Measurements from ENCODE around the gene POMGNT2.

DNA sequence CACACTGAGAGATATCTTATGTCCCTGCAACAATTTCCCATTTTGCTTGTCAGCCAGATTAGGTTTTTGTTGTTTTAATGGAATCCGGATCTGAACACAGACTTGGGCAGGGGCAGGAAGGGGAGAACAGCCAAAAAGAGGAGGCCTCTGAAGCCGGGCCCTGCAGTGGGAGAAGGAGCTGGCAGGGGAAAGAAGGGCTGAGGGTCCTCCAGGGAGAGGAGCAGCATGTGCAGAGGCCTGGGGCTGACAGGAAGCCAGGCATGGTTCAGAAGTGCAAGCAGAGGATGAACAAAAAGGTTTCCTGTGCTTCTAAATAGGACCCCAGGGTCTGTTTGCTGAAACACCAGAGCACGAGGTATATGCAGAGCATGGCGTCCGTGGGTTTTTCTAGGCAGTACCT lies 49.1 kb upstream of the POMGNT2 start:
- TF ChIP-seq, protein P1, sequence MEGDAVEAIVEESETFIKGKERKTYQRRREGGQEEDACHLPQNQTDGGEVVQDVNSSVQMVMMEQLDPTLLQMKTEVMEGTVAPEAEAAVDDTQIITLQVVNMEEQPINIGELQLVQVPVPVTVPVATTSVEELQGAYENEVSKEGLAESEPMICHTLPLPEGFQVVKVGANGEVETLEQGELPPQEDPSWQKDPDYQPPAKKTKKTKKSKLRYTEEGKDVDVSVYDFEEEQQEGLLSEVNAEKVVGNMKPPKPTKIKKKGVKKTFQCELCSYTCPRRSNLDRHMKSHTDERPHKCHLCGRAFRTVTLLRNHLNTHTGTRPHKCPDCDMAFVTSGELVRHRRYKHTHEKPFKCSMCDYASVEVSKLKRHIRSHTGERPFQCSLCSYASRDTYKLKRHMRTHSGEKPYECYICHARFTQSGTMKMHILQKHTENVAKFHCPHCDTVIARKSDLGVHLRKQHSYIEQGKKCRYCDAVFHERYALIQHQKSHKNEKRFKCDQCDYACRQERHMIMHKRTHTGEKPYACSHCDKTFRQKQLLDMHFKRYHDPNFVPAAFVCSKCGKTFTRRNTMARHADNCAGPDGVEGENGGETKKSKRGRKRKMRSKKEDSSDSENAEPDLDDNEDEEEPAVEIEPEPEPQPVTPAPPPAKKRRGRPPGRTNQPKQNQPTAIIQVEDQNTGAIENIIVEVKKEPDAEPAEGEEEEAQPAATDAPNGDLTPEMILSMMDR (conservative IDR thresholded peaks at IDR 0.05; ENCODE audit: low read depth, low read length), result no peak
- TF ChIP-seq EZH2phosphoT487 (IDR thresholded peaks at IDR 0.05; ENCODE audit: borderline replicate concordance, low read length), result no peak

All from PC-3 (cell line).